SKM-1 (cell line): ENCODE measurements around the gene ARHGEF3.
"Not testable (repeated sequence)": the region's sequence is repeated elsewhere in the genome, so short reads cannot be mapped to it uniquely, and the experiment has no call there.

ENCODE experiments used
- DNase-seq: peaks from one replicate; lab custom pipeline; 2025; ENCODE audit not compliant: unreplicated experiment; lab: John Stamatoyannopoulos, UW

The ARHGEF3 gene

GRCh38 chr3:56775838-56776555 is 25.8 kb downstream of the ARHGEF3 start:
- no peak for DNase-seq

- no peak for DNase-seq
Observed at GRCh38 chr3:56775445-56775837, 26.3 kb downstream of the ARHGEF3 start.

GRCh38 chr3:56773986-56774385 is 27.8 kb downstream of the ARHGEF3 start:
- DNase-seq = no peak

- DNase-seq = peak; percentile 25
Observed at GRCh38 chr3:56772952-56773938, 28.5 kb downstream of the ARHGEF3 start.

GRCh38 chr3:56771376-56771775 is 30.4 kb downstream of the ARHGEF3 start:
- DNase-seq = no peak

- DNase-seq = no peak
Observed at GRCh38 chr3:56769116-56769707, 32.5 kb downstream of the ARHGEF3 start.

- no peak for DNase-seq
Observed at GRCh38 chr3:56764904-56765547, 36.7 kb downstream of the ARHGEF3 start.

GRCh38 chr3:56764184-56764583 is 37.6 kb downstream of the ARHGEF3 start:
- no peak for DNase-seq

GRCh38 chr3:56763233-56763632 is 38.5 kb downstream of the ARHGEF3 start:
- DNase-seq = no peak

GRCh38 chr3:56762718-56763117 is 39.0 kb downstream of the ARHGEF3 start:
- DNase-seq = no peak

GRCh38 chr3:56761887-56762651 is 39.7 kb downstream of the ARHGEF3 start:
- DNase-seq = no peak

GRCh38 chr3:56761023-56761422 is 40.7 kb downstream of the ARHGEF3 start:
- no peak for DNase-seq

GRCh38 chr3:56759532-56759931 is 42.2 kb downstream of the ARHGEF3 start:
- DNase-seq = no peak

- peak; percentile 66 for DNase-seq
Observed at GRCh38 chr3:56758539-56758981, 43.2 kb downstream of the ARHGEF3 start.

GRCh38 chr3:56758042-56758441 is 43.7 kb downstream of the ARHGEF3 start:
- not testable (repeated sequence) for DNase-seq

- DNase-seq = no peak
Observed at GRCh38 chr3:56754741-56755417, 46.9 kb downstream of the ARHGEF3 start.

GRCh38 chr3:56753206-56753820 is 48.4 kb downstream of the ARHGEF3 start:
- no peak for DNase-seq

GRCh38 chr3:56751056-56751707 is 50.6 kb downstream of the ARHGEF3 start:
- DNase-seq = no peak
